Dermis blood vessel endothelial cell (primary cell): ENCODE data around the gene SOX13. TPM values are rescaled to one million over a fixed set of nuclear protein-coding genes. Genes with fewer than 3 reads are reported as not detected.
"Not testable (repeated sequence)": the region's sequence is repeated elsewhere in the genome, so short reads cannot be mapped to it uniquely, and the experiment has no call there.

Source experiments
- DNase-seq: peaks from one replicate; pipeline ENCODE4 v3.0.0; 2010
- total RNA-seq: library from RNA; depleted of rRNA; stranded (reverse); fragments of >200 nt; gene quantifications from 2 replicates; pipeline ENCODE4 v1.2.3, GENCODE V29; 2014

SOX13 gene
- total RNA-seq: 15.3 and 23.0 TPM in 2 replicates

GRCh38 chr1:204072931-204073836 lies at the start of gene SOX13:
TSS of gene SOX13 (plus strand) at chr1:204073115. CDS start at chr1:204112916, 39,801 bp downstream.
- DNase-seq: peak; percentile 89

- no peak for DNase-seq
These were observed 46.8 kb upstream of the SOX13 start for GRCh38 chr1:204025917-204026707.

GRCh38 chr1:204027446-204027845 lies 45.5 kb upstream of the SOX13 start:
- no peak for DNase-seq

- no peak for DNase-seq
These were observed 43.9 kb upstream of the SOX13 start for GRCh38 chr1:204029016-204029415.

GRCh38 chr1:204031098-204031710 lies 41.7 kb upstream of the SOX13 start:
- no peak for DNase-seq

- DNase-seq: peak; percentile 31
These were observed 40.2 kb upstream of the SOX13 start for GRCh38 chr1:204032642-204033235.

- DNase-seq: no peak
These were observed 39.6 kb upstream of the SOX13 start for GRCh38 chr1:204033306-204033705.

GRCh38 chr1:204036882-204037655 lies 35.8 kb upstream of the SOX13 start:
- no peak for DNase-seq

GRCh38 chr1:204041232-204041767 lies 31.6 kb upstream of the SOX13 start:
- no peak for DNase-seq

- DNase-seq: no peak
These were observed 31.0 kb upstream of the SOX13 start for GRCh38 chr1:204041803-204042505.

- no peak for DNase-seq
These were observed 30.4 kb upstream of the SOX13 start for GRCh38 chr1:204042516-204042915.

- DNase-seq: no peak
These were observed 29.2 kb upstream of the SOX13 start for GRCh38 chr1:204043680-204044079.

GRCh38 chr1:204044448-204044847 lies 28.5 kb upstream of the SOX13 start:
- no peak for DNase-seq

- DNase-seq: peak; percentile 86
These were observed 27.5 kb upstream of the SOX13 start for GRCh38 chr1:204045430-204045829.

GRCh38 chr1:204046346-204046745 lies 26.6 kb upstream of the SOX13 start:
- no peak for DNase-seq

GRCh38 chr1:204048796-204049195 lies 24.1 kb upstream of the SOX13 start:
- not testable (repeated sequence) for DNase-seq

GRCh38 chr1:204051258-204051657 lies 21.7 kb upstream of the SOX13 start:
- no peak for DNase-seq

GRCh38 chr1:204051718-204052117 lies 21.2 kb upstream of the SOX13 start:
- no peak for DNase-seq

- DNase-seq: no peak
These were observed 19.0 kb upstream of the SOX13 start for GRCh38 chr1:204053893-204054292.

GRCh38 chr1:204059970-204060369 lies 12.9 kb upstream of the SOX13 start:
- DNase-seq: no peak

GRCh38 chr1:204062106-204062505 lies 10.8 kb upstream of the SOX13 start:
- DNase-seq: no peak
